GM21723 (cell line): ENCODE results near the gene CGB2.
"Not testable (repeated sequence)": the region's sequence is repeated elsewhere in the genome, so short reads cannot be mapped to it uniquely, and the experiment has no call there.

ENCODE experiments used
- ATAC-seq: cut with Tn5 transposase; IDR thresholded peaks from one replicate; pipeline ENCODE4 v1.9.1; 2021; ENCODE audit warnings: mild to moderate bottlenecking, moderate library complexity; ENCODE audit not compliant: unreplicated experiment

Gene CGB2

DNA sequence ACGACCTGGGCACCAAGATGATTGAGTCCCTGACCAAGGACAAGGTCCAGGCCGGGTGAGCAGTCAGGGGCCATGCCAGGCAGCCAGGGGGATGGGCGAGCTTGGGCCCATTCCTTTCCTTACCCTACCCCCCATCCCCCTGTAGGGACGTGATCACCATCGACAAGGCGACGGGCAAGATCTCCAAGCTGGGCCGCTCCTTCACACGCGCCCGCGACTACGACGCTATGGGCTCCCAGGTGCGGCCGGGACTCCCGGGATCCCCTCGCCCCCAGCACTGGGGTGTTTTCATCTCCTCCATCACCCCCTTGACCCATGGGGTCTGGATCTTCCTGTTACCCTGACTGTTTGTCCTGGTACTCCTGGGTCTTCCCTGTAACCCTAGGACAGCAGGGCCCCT is 21.9 kb upstream of the CGB2 start:
- no peak for ATAC-seq

DNA sequence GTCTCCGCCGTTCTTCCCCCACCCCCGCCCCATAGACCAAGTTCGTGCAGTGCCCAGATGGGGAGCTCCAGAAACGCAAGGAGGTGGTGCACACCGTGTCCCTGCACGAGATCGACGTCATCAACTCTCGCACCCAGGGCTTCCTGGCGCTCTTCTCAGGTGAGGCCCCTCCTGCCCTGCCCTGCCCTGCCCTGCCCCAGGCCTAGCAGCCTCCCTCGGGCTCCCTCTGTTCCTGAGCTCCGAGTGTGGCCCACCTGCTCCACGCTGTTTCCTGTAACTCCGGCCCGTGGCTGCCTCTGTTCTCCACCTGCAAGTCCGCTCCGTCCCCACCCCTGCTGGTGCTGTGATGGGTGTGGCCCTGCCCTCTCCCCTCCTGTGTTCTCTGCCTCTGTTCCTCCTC is 21.2 kb upstream of the CGB2 start:
- no peak for ATAC-seq

DNA sequence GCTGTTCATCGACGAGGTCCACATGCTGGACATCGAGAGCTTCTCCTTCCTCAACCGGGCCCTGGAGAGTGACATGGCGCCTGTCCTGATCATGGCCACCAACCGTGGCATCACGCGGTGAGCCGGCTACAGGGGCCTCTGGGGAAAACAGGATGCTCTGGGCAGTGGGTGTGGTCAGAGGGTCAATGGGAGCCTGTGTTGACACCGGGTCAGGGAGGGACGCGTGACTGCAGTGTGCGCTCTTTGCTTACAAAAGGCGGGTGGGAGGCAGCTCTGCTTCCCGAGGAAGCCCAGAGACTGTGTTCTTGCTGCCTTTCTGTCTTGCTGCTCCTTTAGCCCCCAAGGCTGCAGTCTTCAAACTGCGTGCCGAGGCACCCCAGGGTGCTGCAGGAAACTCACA is 20.5 kb upstream of the CGB2 start:
- ATAC-seq, result no peak

DNA sequence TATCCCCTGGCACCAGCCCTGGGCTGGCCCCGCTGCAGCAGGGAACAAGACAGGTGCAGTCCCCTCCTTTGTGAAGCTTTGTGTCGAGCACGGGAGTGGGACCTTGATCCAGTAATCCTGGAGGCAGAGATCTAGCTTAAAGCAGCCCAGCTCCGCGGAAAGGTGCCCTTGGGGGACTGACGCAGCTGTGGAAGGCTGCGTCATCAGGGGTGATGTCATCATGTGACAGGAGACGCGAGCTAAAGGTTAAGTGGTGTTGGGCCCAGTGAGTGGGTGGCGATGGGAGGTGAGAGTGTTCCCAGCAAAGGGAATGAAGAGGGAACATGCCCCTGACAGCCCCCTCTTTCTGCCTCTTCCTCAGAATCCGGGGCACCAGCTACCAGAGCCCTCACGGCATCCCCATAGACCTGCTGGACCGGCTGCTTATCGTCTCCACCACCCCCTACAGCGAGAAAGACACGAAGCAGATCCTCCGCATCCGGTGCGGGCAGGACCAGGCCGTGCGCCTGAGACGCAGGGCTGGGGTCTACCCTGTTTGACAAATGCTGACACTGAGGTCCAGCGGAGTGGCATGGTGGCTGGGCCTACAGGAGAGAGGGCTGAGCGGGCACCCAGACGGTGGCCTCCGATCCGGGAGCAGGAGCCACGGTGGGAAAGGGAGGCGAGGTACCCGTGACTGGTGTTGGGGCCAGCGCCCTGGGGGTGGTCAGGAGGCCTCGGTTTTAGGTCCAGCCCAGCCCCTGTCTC is 17.4 kb upstream of the CGB2 start:
- ATAC-seq, result no peak

DNA sequence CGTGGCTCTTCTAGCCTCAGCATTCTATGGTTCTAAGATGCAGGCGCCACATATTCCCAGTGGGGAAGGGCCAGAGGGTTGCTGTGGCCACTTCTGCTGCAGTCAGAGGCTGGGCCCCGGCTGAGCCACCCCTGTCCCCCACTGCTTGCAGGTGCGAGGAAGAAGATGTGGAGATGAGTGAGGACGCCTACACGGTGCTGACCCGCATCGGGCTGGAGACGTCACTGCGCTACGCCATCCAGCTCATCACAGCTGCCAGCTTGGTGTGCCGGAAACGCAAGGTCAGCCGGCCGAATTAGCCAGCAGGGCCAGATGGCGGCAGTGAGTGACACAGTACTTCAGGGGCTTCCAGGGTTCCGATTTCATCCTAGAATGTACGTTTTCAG is 16.8 kb upstream of the CGB2 start:
- ATAC-seq, result no peak

DNA sequence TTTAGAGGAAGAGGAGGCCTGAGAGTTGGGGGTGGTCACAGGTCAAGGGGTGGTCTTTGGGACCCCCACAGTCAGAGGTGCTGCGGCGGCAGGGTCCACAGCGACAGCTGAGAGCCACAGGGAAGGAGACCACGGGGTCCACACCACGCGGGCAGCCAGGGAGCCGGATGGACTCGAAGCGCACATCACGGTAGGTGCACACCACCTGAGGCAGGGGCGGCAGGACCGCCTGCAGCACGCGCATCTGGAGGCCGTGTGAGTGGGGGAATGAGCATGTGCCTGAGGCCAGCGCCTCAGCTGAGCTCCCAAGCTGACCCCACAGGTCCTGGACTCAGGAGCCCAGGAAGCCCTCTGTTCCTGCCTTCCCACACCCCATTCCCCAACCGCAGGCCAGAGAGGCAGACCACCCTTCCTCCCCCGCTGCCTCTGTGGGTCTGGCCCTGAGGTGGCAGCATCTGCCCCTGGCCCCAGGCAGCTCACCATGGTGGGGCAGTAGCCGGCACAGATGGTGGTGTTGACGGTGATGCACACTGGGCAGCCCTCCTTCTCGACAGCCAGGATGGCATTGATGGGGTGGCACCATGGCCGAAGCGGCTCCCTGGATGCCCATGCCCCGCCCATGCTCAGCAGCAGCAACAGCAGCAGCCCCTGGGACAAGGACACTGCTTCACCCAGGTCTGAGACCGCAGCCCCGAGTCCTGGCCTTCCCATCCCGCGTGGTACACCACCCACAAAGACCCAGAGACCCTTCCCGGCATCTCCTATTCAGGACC is 15.4 kb upstream of the CGB2 start:
- ATAC-seq, result no peak

DNA sequence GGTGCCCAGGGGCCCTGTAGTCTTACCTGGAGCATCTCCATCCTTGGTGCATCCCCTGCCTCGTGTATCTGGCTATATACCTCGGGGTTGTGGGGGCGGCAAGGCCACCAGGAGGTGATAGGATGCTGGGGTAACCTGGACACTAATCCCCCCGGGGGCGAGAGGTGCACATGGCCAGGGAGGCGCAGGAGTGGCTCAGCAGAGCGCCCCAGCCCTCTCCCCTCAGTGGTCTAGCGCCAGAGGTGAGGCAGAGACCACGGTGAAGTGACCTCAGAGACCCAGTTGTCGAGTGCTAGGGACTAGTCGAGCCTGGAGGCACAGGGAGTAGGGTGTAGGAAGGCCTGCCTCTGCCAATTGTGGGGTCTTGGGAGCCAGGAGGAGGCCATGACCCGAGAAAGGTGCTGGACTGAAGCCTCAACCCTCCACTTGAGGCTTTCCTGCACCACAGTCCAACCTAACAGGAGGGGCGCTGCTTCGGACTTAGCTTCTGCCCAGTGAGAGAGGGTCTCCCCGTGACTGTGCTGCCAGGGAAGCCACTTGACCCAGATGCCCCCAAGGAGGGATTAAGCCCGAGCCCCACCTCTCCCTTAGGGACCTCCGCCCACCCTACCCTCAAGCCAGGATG is 14.5 kb upstream of the CGB2 start, which contains the start of gene LHB:
Gene LHB (minus strand): TSS at position 51 of the 625 bp plus-strand sequence. CDS start 10 bp downstream, at position 41.
- ATAC-seq, result no peak

DNA sequence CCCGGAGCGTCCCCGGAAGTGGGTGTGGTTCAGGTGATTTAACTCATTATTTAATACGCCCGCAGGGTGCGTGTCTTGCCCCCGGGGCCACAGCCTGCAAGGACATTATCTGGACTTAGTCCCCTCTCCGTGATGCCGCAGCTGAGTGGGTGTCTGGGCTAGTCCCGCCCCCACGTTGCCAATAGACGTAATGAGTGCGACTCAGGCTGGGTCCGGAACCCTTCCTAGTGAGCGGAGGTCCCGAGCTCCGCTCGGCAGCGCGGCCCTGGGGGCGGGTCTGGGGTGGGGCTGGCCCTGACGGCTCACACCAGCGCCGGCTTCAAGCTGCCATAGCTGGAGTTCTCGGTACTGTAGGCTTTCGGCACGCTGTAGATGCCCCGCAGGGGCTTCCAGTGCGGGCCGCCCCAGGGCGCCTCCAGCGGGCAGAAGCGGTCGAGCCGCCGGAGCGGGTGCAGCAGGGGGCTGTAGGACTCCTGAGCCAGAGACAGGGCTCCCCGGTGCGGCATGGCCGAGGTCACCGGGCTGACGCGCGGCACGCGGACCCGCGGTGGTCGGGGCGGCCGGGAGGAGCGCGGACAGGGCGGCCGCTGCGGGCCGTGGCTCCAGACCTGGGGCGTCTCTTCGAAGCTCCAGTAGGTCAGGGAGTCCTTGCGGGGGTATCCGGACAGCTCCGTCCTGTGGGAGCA is 13.9 kb upstream of the CGB2 start:
- ATAC-seq, result no peak

DNA sequence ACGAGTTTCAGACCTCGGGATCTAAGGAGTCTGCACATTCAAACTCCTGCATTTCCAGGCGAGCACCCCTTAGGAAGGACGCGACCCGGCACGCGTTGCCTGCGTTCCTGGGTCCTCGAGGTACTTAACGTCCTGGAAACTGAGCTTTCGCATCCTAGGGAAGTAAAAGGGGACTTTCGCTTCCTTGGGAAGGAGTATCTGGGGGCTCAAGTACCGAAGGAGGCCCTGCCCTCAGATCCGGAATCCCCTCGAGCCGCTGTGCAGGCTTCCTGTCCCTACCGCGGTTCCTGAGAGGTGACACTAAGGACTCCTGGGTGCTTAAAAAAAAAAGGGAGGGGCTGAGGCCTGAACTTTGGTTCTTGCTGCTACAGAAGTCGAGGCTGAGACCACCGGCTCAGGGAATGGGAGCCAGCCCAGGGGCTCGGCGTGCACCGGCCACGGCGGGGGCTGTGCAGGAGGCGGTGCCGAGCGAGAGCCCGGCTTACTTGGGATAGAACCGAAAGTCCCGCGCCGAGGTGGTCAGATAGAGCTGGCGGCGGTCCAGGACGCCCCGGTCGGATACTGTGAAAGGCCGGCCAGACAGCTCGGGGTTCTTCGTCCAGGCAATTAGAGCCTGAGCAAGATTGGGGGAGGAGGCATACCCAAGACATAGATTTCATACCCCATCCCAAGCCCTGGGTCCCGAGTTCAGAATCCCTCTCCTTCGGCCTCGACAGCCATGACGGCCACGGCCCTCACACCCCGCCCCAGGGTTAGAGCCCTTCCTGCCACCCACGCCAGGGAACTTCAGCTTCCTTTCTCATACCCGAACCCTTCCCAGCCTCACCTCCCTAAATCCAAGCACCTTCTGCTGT is 13.1 kb upstream of the CGB2 start:
- not testable (repeated sequence) for ATAC-seq

DNA sequence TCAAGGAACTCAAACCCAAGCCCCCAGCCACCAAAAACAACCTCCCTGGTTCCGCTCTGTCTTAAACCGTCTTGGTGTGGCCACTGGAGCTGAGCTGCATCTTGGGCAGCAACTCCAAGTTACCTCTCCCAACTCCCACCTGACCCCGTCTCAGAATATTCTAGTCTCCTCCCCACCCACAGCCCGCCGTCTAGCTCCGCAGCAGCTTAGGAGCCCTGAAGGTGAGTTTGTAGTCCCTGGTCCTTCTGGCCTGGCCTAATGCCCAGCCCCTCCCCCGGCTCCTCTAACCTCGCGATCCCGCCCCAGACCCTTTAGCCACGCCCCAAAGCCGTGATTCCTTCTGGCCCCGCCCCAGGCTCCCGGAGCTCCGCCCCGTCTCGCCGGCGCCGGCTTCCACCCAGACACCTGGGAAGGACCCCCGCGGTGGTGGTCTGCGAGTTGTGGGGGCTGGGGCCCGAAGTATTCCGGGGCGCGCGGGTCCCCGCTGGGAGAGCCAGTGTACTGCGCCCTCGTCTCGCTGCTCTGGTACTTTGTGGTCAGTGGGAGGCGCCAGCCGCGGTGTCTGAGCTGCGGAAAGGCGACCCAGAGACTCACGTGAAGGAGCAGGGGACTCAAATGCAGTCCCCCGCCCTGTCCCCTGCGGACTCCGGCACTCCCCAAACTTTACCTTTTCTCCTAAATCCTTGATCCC is 12.3 kb upstream of the CGB2 start:
- ATAC-seq, result no peak

DNA sequence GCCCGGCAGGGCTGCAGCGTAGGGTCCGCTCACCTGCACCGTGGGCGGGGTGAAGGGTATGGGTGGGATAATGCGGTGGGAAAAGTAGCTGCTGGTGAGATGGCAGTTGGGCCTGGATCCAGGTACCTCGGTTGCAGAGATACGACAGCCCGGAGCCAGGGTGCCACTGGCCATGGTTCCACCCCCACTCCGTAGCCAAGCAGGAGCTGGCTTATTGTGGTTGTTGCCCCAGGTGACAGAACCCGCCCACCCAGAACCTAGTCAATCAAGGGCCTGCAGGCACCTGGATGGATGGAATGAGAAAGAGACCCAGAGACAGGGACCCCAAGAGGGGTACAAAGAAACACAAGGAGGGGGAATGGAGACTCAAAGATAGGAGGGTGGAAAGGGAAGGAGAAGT is 11.3 kb upstream of the CGB2 start:
- no peak for ATAC-seq

DNA sequence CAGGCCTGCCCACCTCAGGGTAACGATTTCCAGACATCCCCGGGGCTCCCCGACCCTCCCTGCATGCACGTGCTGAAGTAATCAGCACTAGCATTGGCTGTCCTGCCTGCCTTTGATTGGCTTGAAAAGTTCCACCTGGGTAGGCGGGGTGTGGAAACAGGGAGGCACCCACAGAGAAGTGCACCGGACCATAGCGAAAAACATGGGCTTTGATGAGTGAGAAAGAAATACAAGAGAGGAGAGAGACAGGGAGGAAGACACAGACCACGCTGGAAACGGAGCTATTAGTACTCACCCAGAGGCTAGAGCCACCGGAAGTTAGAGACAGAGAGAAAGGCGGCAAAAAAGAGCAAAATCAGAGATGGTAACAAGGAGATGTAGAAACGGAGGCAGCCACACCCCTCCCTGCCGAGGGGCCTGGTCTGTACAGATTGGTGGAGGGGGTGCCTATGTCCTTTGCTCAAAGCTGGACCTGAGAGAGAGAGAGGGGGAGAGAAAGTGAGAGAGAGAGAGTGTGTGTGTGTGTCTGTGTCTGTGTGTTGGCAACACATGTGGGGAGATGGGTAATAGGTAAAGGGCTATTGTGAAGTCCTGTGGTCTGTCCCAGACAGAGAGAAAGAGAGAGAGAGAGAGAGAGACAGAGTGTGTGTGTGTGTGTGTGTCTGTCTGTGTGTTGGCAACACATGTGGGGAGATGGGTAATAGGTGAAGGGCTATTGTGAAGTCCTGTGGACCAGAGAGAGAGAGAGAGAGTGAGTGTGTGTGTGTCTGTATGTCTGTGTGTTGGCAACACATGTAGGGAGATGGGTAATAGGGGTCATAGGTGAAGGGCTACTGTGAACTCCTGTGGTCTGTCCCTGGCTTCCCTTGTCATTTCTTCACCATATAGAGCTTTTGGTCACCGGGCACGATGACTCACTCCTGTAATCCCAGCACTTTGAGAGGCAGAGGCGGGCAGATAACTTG is 10.5 kb upstream of the CGB2 start:
- ATAC-seq, result no peak

DNA sequence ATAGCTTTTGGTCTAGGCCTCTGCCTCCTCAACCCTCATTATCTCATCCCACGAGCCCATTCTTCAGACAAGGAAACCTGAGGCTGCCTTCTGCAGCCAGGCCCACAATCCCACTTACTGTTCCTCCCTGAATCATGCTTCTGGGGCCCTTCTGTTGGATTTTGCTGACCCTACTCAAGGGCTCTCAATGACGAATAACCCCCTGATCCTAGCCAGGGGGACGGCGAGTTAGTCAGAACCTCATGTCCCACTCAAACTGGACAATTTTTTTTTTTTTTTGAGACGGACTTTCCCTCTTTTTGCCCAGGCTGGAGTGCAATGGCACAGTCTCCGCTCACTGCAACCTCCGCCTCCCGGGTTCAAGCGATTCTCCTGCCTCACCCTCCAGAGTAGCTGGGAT is 9.6 kb upstream of the CGB2 start:
- no peak for ATAC-seq

DNA sequence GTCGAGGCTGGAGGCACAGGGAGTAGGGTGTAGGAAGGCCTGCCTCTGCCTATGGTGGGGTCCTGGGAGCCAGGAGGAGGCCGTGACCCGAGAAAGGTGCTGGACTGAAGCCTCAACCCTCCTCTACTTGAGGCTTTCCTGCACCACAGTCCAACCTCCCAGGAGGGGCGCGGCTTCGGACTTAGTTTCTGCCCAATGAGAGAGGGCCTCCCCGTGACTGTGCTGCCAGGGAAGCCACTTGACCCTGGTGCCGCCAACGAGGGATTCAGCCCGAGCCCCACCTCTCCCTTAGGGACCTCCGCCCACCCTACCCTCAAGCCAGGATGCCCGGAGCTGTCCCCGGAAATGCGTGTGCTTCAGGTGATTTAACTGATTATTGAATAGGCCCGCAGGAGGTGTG is 7.5 kb upstream of the CGB2 start, which contains the start of gene CGB3:
Gene CGB3 (minus strand): TSS at position 101 of the 400 bp plus-strand sequence. CDS start 362 bp downstream, outside the sequence.
- not testable (repeated sequence) for ATAC-seq

DNA sequence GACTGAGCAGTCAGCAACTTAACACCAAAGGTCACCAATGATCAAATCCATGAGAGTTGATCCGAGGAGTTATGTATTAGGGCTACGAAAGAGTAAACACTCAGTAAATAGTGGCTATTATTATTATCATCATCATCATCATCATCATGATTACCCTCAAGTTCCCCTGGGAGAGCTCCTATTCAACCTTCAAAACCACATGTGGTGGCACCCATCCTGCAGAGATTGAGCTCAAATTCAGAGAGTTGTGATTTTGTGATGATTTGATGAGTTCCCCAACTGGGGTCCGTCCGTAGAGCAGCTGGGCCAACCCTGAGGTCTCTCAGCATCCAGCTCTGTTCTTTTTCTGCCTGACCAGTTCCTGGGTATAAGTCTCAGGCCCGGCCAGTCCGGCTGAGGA is 6.6 kb upstream of the CGB2 start:
- not testable (repeated sequence) for ATAC-seq

DNA sequence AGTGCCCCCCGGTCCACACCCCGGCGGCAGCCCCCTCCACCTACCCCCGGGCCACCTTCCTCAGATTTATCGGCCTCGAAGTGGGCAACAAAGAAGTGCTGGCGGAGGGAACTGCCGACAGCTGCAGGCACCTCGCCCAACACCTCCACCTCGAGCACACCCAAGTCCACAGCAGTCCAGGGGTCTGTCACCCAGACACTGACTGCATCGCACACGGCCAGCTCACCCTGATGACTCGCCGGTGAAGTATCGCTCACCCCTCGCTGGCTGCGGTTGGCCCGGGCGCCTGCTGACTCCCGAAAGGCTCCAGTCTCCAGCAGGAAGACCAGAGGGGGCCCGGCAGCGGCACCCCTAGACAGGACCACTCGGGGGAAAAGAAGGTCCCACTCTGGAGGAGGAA is 6.1 kb upstream of the CGB2 start:
- ATAC-seq, result not testable (repeated sequence)

DNA sequence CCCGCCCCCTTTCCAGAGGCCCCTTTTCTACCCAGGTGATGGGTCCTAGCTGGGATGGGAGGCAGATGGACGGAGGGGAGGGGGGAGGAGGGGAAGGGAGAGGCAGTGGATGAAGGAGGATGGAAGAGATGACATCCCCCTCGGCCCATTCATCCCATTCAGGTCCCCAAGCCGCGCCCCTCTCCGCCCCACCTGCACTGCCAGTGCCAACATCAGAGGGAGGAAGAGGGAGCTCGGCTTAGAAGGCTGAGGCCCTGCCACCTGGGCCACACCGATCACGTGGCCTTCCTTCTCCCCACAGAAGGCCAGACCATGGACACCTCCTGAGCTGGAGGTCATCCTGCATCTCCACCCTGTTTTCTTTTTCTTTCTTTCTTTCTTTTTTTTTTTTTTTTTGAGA is 3.0 kb upstream of the CGB2 start:
- not testable (repeated sequence) for ATAC-seq

DNA sequence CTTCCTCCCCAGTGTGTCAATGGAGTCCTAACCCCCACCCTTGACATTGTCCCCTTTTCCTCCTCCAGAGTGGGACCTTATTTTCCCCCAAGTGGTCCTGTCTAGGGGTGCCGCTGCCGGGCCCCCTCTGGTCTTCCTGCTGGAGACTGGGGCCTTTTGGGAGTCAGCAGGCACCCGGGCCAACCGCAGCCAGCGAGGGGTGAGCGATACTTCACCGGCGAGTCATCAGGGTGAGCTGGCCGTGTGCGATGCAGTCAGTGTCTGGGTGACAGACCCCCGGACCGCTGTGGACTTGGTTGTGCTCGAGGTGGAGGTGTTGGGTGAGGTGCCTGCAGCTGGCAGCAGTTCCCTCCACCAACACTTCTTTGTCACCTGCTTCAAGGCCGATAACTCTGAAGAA is 1.9 kb upstream of the CGB2 start:
- not testable (repeated sequence) for ATAC-seq
